Endothelial cell of hepatic sinusoid (primary cell): ENCODE measurements around the gene AGTRAP.

Source experiments
- in situ Hi-C: cut with HindIII; loops from 2 replicates; pipeline ENCODE4 v1.10.0; 2017; ENCODE audit warnings: low sequenced_read_pairs

Gene AGTRAP

DNA sequence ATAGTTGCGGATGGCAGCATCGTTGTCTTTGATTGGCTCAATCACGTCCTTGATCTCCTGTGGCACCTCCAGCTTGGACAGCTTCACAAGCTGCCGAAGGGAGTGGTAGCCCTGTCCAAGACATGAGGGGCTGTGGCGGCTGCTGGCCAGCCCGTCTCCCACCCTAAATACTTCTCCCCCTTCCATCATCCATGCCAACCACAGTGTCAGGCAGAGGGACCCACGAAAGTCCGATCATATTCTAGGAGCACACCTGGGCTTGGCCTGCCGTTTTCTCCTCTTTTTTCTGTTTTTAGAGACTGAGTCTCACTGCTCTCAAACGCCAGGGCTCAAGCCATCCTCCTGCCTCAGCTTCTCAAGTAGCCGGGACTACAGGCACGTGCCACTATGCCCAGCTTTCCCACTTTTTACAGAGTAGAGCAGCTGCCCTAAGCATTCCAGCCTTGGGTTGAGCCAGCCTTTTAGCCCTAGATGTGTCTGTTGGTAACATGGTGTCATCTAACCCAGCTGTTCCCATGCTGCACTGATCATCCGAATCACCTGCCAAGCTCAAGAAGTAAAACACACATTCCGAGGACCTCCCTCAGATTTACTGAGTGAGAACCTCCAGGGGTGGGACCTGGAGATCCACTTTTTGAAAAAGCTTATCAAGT is 59.4 kb downstream of the AGTRAP start:
- in situ Hi-C loops, result loop anchor here (10.0 kb wide), 1 partner anchor 131 kb away; the partner anchor contains the start of gene FBXO6

DNA sequence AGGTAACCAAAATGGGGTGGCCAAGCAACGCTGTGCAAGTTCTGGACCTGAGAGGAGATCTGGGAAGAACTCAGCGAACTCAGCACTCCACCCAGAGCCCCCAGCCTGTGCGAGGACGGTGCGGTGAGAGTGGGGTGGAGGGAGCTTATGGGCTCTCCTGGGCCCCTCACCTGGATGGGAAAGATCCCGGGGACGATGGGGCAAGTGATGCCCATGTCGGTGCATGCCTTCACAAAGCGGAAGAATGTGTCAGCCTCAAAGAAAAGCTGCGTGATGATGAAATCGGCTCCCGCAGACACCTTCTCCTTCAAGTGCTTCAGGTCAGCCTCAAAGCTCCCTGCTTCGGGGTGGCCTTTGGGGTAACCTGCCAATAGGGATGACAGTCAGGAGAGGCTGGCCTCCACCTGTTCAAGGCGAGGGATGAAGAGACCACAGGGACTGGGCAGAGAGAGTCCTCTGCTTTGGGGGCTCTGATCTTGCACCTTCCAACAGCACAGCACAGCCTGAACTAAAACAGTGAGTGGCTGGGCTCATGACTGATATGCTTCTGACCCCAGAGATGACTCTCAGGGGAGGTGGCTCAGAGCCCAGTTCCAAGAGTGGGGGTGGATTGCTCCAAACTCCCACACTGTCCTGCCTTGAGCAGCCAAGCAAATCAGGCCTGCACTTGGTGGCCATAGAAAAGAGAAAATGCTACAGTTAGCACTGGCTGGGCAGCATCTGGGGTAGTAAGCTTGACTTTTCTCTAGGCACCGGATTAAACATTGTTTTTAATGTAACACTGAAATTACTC is 60.3 kb downstream of the AGTRAP start:
- in situ Hi-C loops, result loop anchor here (10.0 kb wide), 1 partner anchor 131 kb away; the partner anchor contains the start of gene FBXO6

DNA sequence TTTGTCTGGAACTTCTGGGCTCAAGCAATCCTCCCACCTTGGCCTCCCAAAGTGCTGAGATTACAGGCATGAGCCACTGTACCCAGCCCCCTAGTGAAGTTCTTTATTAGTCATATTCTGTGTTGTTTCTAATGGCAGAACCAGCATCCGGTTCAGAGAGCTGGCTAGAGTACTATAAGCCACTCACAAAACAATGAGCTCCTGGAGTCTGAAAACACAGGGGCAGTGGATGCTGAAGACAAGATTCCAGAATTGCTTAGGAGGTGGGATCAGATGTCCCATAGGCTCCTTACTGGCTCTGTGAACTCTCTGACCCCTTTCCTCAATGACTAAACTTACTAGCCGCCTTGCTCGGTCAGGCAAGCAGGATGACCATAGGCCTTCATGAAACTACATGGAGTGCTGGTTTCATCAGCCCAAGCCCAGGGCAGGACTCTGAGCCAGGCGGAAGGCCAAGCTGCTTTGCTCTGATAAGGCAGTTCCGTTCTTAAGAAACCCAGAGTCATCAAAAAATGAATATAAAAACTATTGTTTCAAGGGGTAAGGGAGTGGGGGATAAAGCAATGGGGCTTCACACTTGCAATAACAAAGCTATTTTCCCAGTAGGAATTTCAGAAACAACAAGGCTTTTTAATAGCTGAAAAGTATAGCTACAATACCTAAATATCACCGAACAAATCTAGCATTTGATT is 61.7 kb downstream of the AGTRAP start:
- in situ Hi-C loops, result loop anchor here (10.0 kb wide), 1 partner anchor 133 kb away; the partner anchor contains the start of gene FBXO6

- in situ Hi-C loops, result loop anchor here (10.0 kb wide), 1 partner anchor 134 kb away; the partner anchor contains the start of gene FBXO6
Measured at GRCh38 chr1:11799099-11799498, 63.2 kb downstream of the AGTRAP start.

DNA sequence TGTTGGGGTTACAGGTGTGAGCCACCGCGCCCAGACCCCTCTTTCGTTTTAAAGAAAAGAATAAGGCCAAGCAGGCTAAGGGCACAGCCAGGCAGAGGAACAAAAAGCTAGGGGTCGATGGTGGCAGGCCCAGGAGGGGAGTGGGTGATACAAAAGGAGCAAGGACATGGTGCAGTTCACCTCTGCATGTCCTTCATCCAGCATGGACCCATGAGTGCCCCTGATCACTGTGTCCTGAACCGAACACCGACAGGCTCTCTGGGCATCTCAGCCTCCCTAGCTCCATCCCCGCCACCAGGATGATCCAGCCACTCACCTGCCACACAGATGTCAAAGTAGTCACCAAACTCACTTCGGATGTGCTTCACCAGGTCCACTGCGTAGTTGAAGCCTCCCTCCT is 64.0 kb downstream of the AGTRAP start:
- in situ Hi-C loops, result loop anchor here (10.0 kb wide), 1 partner anchor 135 kb away; the partner anchor contains the start of gene FBXO6

DNA sequence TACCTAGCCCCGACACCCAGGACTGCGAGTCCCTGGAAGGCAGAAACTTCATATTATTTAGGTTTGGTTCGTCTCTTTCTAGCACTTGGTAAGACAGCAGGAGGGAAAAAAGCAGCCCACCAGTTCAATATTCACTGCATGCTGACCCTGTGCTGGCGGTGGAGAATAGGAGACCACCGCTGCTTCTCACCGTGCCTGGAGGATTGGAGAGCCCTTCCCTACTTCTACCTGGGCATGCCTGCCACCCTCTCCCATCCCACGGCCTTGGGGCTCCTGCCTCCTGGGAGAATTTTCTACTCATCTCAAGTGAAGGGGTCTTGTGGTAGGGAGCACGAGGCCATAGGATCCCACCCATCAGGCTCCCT is 64.4 kb downstream of the AGTRAP start:
- in situ Hi-C loops, result no loop called here
